ENCODE results near the gene SCIMP. TPM values are rescaled to one million over a fixed set of nuclear protein-coding genes. Genes with fewer than 3 reads are reported as not detected.
"Not testable (repeated sequence)": the region's sequence is repeated elsewhere in the genome, so short reads cannot be mapped to it uniquely, and the experiment has no call there.

Gene SCIMP
- total RNA-seq, 5 donors from 2014 or later (not counting 1 experiment from before 2014, with no cell fraction given): 0.61 to 1.8 (median 1.2) TPM

DNA sequence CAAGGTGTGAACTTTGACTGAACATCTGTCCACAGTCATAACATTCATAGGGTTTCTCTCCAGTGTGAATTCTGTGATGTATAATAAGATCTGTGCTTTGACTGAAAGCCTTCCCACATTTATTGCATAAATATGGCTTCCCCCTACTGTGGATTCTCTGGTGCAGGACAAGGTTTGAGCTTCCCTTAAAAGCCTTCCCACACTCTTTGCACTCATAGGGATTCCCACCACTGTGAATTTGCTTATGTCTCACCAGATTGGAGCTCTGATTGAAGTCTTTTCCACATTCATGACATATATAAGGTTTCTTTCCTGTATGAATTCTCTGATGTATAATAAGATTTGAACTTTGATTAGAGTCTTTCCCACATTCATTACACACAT, 51.3 kb downstream of the SCIMP start:
- H3K27me3 ChIP-seq (replicated peaks in 1 of 2; ENCODE audit: control insufficient read depth in 2 of 2, extremely low read depth in 1 of 2, insufficient read depth in 2 of 2, low read length in 1 of 2): no peaks in the 10 kb centered on the region
- Mint-ChIP-seq H3K27ac (no peak overlapping the region), H3K4me3 (peak overlapping the region in 1 of 3 donors; percentile 16), H3K36me3 (peaks cover 69% of the 10 kb centered on the region), H3K4me1 (peaks cover 0 to 4% (median 0%) of the 10 kb centered on the region in 3 donors), H3K9me3 (peaks cover 14 to 70% (median 49%) of the 10 kb centered on the region in 3 donors), H3K27me3 (no peaks in the 10 kb centered on the region)
- DNase-seq: no peak
- CTCF ChIA-PET: no interaction called here
- ATAC-seq (replicated peaks in 1 of 4): no peak
- POLR2A ChIA-PET: no interaction called here
- H3K4me1 ChIP-seq (ENCODE audit: control insufficient read depth in 1 of 2, extremely low read depth in 1 of 2, insufficient read depth in 2 of 2, low read length in 2 of 2): peaks cover 0 to 10% of the 10 kb centered on the region in 2 experiments
- peaks cover 0 to 6% of the 10 kb centered on the region in 2 donors for H3K36me3 ChIP-seq (ENCODE audit: control insufficient read depth in 2 of 2, extremely low read depth in 1 of 2, insufficient read depth in 1 of 2, low read length in 1 of 2)
- no peak overlapping the region for H3K27ac ChIP-seq (ENCODE audit: low read length)
- peaks cover 15% of the 10 kb centered on the region for H3K9me3 ChIP-seq
- H3K4me3 ChIP-seq (ENCODE audit: control insufficient read depth in 1 of 2, extremely low read depth in 1 of 2, low read length in 1 of 2): no peak overlapping the region

DNA sequence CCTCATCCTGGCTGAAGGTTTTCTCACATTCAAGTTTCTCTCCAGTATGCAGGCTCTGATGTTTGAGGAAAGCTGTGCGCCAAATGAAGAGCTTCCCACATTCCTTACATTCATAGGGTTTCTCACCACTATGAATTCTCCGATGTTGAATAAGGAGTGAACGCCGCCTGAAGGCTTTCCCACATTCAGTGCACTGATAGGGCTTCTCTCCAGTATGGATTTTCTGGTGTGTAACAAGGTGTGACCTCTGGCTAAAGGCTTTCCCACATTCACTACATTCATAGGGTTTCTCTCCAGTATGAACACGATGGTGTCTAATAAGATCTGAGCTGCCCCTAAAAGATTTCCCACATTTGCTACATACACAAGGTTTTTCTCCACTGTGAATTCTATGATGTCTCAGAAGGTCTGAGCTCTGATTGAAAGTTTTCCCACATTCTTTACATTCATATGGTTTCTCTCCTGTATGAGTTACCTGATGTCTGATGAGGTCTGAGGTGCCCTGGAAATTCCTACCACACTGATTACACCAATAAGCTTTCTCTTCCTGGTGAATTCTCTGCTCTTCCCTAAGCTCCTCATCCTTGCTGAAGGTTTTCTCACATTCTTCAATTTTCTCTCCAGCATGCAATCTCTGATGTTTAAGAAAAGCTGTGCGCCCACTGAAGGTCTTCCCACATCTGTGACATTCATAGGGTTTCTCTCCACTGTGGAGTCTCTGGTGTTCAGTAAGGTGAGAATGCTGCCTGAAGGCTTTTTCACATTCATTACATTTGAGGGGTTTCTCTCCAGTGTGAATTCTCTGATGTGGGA, 51.9 kb downstream of the SCIMP start:
- Mint-ChIP-seq H3K4me3 (peak overlapping the region in 1 of 3 donors; percentile 16), H3K27me3 (no peaks in the 10 kb centered on the region), H3K36me3 (peaks cover 63% of the 10 kb centered on the region), H3K9me3 (peaks cover 14 to 68% (median 49%) of the 10 kb centered on the region in 3 donors), H3K4me1 (peaks cover 0 to 2% (median 0%) of the 10 kb centered on the region in 3 donors), H3K27ac (no peak overlapping the region)
- Histone ChIP-seq H3K4me3 (ENCODE audit: control insufficient read depth in 1 of 2, extremely low read depth in 1 of 2, low read length in 1 of 2) (no peak overlapping the region), H3K9me3 (peaks cover 16% of the 10 kb centered on the region), H3K36me3 (ENCODE audit: control insufficient read depth in 2 of 2, extremely low read depth in 1 of 2, insufficient read depth in 1 of 2, low read length in 1 of 2) (peaks cover 0 to 6% of the 10 kb centered on the region in 2 donors), H3K27me3 (replicated peaks in 1 of 2; ENCODE audit: control insufficient read depth in 2 of 2, extremely low read depth in 1 of 2, insufficient read depth in 2 of 2, low read length in 1 of 2) (no peaks in the 10 kb centered on the region), H3K27ac (ENCODE audit: low read length) (no peak overlapping the region), H3K4me1 (ENCODE audit: control insufficient read depth in 1 of 2, extremely low read depth in 1 of 2, insufficient read depth in 2 of 2, low read length in 2 of 2) (peaks cover 0 to 10% of the 10 kb centered on the region in 2 experiments)
- ChIA-PET CTCF (no interaction called here), POLR2A (interaction anchor here in 1 of 2 donors (0.6 kb wide), 1 partner anchor 14 kb away, joined by 3 read pairs; no protein-coding TSS in a partner anchor)
- DNase-seq (no peak), ATAC-seq (replicated peaks in 1 of 4) (no peak)
- WGBS (ENCODE audit: insufficient coverage): no CpG with 5 or more reads among the region's 6 CpGs

DNA sequence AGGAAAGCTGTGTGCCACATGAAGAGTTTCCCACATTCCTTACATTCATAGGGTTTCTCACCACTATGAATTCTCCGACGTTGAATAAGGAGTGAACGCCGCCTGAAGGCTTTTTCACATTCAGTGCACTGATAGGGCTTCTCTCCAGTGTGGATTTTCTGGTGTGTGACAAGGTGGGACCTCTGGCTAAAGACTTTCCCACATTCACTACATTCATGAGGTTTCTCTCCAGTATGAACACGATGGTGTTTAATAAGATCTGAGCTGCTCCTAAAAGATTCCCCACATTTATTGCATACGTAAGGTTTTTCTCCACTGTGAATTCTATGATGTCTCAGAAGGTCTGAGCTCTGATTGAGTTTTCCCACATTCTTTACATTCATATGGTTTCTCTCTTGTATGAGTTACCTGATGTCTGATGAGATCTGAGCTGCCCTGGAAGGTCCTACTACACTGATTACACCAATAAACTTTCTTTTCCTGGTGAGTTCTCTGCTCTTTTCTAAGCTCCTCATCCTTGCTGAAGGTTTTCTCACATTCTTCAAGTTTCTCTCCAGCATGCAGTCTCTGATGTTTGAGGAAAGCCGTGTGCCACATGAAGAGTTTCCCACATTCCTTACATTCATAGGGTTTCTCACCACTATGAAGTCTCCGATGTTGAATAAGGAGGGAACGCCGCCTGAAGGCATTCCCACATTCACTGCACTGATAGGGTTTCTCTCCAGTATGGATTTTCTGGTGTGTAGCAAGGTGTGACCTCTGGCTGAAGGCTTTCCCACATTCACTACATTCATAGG, 53.0 kb downstream of the SCIMP start:
- Histone ChIP-seq H3K9me3 (peaks cover 16% of the 10 kb centered on the region), H3K27me3 (replicated peaks in 1 of 2; ENCODE audit: control insufficient read depth in 2 of 2, extremely low read depth in 1 of 2, insufficient read depth in 2 of 2, low read length in 1 of 2) (no peaks in the 10 kb centered on the region), H3K4me3 (ENCODE audit: control insufficient read depth in 1 of 2, extremely low read depth in 1 of 2, low read length in 1 of 2) (no peak overlapping the region), H3K4me1 (ENCODE audit: control insufficient read depth in 1 of 2, extremely low read depth in 1 of 2, insufficient read depth in 2 of 2, low read length in 2 of 2) (peaks cover 0 to 10% of the 10 kb centered on the region in 2 experiments), H3K27ac (ENCODE audit: low read length) (no peak overlapping the region), H3K36me3 (ENCODE audit: control insufficient read depth in 2 of 2, extremely low read depth in 1 of 2, insufficient read depth in 1 of 2, low read length in 1 of 2) (no peaks in the 10 kb centered on the region)
- POLR2A ChIA-PET: interaction anchor here (0.6 kb wide), 2 partner anchors 15 to 132 kb away, joined by 3 to 5 read pairs; no protein-coding TSS in a partner anchor
- Mint-ChIP-seq H3K4me3 (peak overlapping the region in 1 of 3 donors; percentile 19), H3K36me3 (peaks cover 56% of the 10 kb centered on the region), H3K27me3 (no peaks in the 10 kb centered on the region), H3K9me3 (peaks cover 9 to 62% (median 42%) of the 10 kb centered on the region in 3 donors), H3K4me1 (peaks cover 0 to 2% (median 0%) of the 10 kb centered on the region in 3 donors), H3K27ac (no peak overlapping the region)
- ATAC-seq (replicated peaks in 1 of 4) (no peak), DNase-seq (no peak)
- no CpG with 5 or more reads among the region's 10 CpGs for WGBS (ENCODE audit: insufficient coverage)
- CTCF ChIA-PET: interaction anchor here in 1 of 2 donors (0.6 kb wide), 1 partner anchor 1485 kb away, joined by 3 read pairs; no protein-coding TSS in a partner anchor

DNA sequence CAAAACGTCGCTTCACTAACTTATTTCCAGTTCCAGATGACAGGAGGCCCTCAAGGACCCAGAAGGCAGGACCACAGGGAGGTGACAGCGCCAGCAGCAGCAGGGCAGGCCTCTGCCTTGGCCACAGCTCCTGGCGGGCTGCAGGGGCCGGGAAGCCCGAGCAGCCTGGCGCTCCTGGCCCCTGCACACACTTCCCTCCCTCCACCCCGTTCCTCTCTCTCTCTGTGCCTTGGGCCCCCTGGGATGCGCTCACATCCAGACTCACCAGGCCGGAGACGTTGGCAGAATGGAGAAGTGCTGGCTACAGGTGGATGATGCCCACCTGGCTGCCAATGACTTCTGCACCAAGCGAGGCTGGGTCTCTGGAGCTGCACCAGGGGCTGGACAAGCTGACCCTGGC, 55.7 kb downstream of the SCIMP start:
- Histone ChIP-seq H3K4me1 (ENCODE audit: control insufficient read depth in 1 of 2, extremely low read depth in 1 of 2, insufficient read depth in 2 of 2, low read length in 2 of 2) (no peaks in the 10 kb centered on the region), H3K36me3 (ENCODE audit: control insufficient read depth in 2 of 2, extremely low read depth in 1 of 2, insufficient read depth in 1 of 2, low read length in 1 of 2) (no peaks in the 10 kb centered on the region), H3K27ac (ENCODE audit: low read length) (no peak overlapping the region), H3K9me3 (peaks cover 13% of the 10 kb centered on the region), H3K4me3 (ENCODE audit: control insufficient read depth in 1 of 2, extremely low read depth in 1 of 2, low read length in 1 of 2) (no peak overlapping the region), H3K27me3 (replicated peaks in 1 of 2; ENCODE audit: control insufficient read depth in 2 of 2, extremely low read depth in 1 of 2, insufficient read depth in 2 of 2, low read length in 1 of 2) (no peaks in the 10 kb centered on the region)
- Mint-ChIP-seq H3K27ac (no peak overlapping the region), H3K9me3 (peaks cover 4 to 52% (median 40%) of the 10 kb centered on the region in 3 donors), H3K4me3 (no peak overlapping the region), H3K4me1 (no peaks in the 10 kb centered on the region), H3K27me3 (no peaks in the 10 kb centered on the region), H3K36me3 (peaks cover 57% of the 10 kb centered on the region)
- POLR2A ChIA-PET: no interaction called here
- DNase-seq (no peak), ATAC-seq (replicated peaks in 1 of 4) (no peak)
- WGBS (ENCODE audit: insufficient coverage): 100% methylated on average over 11 of the region's 12 CpGs
- CTCF ChIA-PET: no interaction called here

DNA sequence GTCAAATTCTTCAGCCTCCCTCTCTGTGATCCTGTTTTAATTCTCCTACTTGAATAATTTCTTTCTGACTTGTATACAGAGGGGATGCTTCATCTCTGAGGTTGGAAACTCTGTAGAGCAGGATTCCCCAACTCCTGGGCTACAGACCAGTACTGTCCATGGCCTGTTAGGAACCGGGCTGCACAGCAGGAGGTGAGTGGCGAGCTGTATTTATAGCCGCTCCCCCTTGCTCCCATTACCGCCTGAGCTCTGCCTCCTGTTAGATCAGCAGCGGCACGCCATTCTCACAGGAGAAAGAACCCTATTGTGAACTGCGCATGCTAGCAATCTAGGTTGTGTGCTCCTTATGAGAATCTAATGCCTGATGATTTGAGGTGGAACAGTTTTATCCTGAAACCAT, 59.6 kb downstream of the SCIMP start:
- H3K27me3 ChIP-seq (replicated peaks in 1 of 2; ENCODE audit: control insufficient read depth in 2 of 2, extremely low read depth in 1 of 2, insufficient read depth in 2 of 2, low read length in 1 of 2); H3K4me3 Mint-ChIP-seq; H3K27ac ChIP-seq (ENCODE audit: low read length); CTCF ChIA-PET; H3K27ac Mint-ChIP-seq; POLR2A ChIA-PET; H3K36me3 ChIP-seq (ENCODE audit: control insufficient read depth in 2 of 2, extremely low read depth in 1 of 2, insufficient read depth in 1 of 2, low read length in 1 of 2); ATAC-seq (replicated peaks in 1 of 4); H3K9me3 ChIP-seq; H3K4me3 ChIP-seq (ENCODE audit: control insufficient read depth in 1 of 2, extremely low read depth in 1 of 2, low read length in 1 of 2); H3K27me3 Mint-ChIP-seq; H3K4me1 ChIP-seq (ENCODE audit: control insufficient read depth in 1 of 2, extremely low read depth in 1 of 2, insufficient read depth in 2 of 2, low read length in 2 of 2); DNase-seq; H3K4me1 Mint-ChIP-seq: not testable (repeated sequence)
- Mint-ChIP-seq H3K9me3 (peaks cover 5 to 37% (median 18%) of the 10 kb centered on the region in 3 donors), H3K36me3 (peaks cover 28% of the 10 kb centered on the region)
- WGBS (ENCODE audit: insufficient coverage): 100% methylated on average over 5 of the region's 7 CpGs

DNA sequence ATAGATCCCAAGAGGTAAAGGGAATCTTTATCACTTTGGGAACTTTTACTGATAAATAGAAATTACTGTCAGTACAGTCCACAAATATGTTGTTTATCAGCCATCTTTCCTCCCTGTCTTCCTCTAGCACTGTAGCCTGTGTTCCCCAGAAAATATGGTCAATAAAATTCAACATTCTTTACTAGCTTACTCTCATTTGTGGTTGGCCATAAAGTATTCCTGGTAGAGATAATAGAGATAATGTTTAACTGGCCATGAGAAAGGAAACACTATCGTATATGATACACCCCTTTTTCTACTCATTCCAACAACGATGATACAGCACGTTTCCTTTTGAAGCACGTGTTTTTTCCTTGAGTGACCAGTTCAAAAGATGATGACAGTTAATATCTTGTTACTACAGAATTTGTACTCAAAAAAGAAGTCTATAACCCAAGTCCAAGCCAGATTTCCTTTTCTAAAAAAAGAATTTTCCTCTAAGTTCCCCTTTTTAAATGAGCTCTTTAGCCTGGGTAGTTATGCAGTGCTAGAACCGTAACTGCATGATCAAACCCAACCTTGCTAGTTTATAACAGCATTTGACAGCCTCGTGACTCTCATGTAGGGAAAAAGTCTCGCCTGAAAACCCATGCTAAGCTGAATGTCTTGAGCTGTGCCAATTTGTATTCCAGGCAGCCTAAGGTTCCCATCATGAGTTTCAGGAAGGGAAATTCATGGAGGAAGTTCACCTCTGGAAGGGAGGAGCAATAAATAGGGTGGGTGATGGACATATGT, 68.7 kb downstream of the SCIMP start:
- H3K36me3 ChIP-seq (ENCODE audit: control insufficient read depth in 2 of 2, extremely low read depth in 1 of 2, insufficient read depth in 1 of 2, low read length in 1 of 2); H3K36me3 Mint-ChIP-seq; H3K27ac ChIP-seq (ENCODE audit: low read length); H3K4me1 ChIP-seq (ENCODE audit: control insufficient read depth in 1 of 2, extremely low read depth in 1 of 2, insufficient read depth in 2 of 2, low read length in 2 of 2); H3K4me1 Mint-ChIP-seq; CTCF ChIA-PET; H3K4me3 ChIP-seq (ENCODE audit: control insufficient read depth in 1 of 2, extremely low read depth in 1 of 2, low read length in 1 of 2); ATAC-seq (replicated peaks in 1 of 4); H3K27me3 ChIP-seq (replicated peaks in 1 of 2; ENCODE audit: control insufficient read depth in 2 of 2, extremely low read depth in 1 of 2, insufficient read depth in 2 of 2, low read length in 1 of 2); H3K9me3 Mint-ChIP-seq; H3K9me3 ChIP-seq; POLR2A ChIA-PET; H3K27me3 Mint-ChIP-seq; H3K4me3 Mint-ChIP-seq; DNase-seq; H3K27ac Mint-ChIP-seq: not testable (repeated sequence)
- 47% methylated on average over 2 of the region's 7 CpGs for WGBS (ENCODE audit: insufficient coverage)
